Measurements from ENCODE around the gene LCN6. TPM values are rescaled to one million over a fixed set of nuclear protein-coding genes. Genes with fewer than 3 reads are reported as not detected.

LCN6 gene
- total and polyA plus RNA-seq, 2 of the 13 experiments (the other 11 are each of a cell fraction or from before 2014, with no cell fraction given), result not detected

- TF ChIP-seq CC2D1A (CRISPR knock-in tag; IDR thresholded peaks at IDR 0.05), result 0 out of 2 replicates have a peak, but pooled peaks have one; percentile 49
- TF ChIP-seq AGO2 (optimal IDR thresholded peaks at IDR 0.05; ENCODE audit: low read depth, low read length), result peak; percentile 85
- no peak for TF ChIP-seq GLMP (CRISPR knock-in tag; IDR thresholded peaks at IDR 0.05; ENCODE audit: borderline replicate concordance)
- peak; percentile 58; the same call in 1 of the 2 replicates for TF ChIP-seq SRY (CRISPR knock-in tag; IDR thresholded peaks at IDR 0.05)
- no peak for TF ChIP-seq ZNF512B (CRISPR knock-in tag; IDR thresholded peaks at IDR 0.05; ENCODE audit: borderline replicate concordance)
- TF ChIP-seq MXI1 (IDR thresholded peaks at IDR 0.05; ENCODE audit: borderline replicate concordance, low read depth, low read length), result no peak; the same call in 2 of the 3 replicates
- peak; percentile 65; the same call in 1 of the 2 replicates for TF ChIP-seq ZFX (CRISPR knock-in tag; IDR thresholded peaks at IDR 0.05; ENCODE audit: low read depth)
- TF ChIP-seq CENPT (CRISPR knock-in tag; IDR thresholded peaks at IDR 0.05; ENCODE audit: low read depth), result no peak
- TF ChIP-seq NONO (IDR thresholded peaks at IDR 0.05), result no peak
- TF ChIP-seq NONO (CRISPR knock-in tag; conservative IDR thresholded peaks at IDR 0.05), result peak; percentile 59
- TF ChIP-seq ZMYM2 (CRISPR knock-in tag; IDR thresholded peaks at IDR 0.05), result 0 out of 2 replicates have a peak, but pooled peaks have one; percentile 16
- TF ChIP-seq ZNF740 (CRISPR knock-in tag; IDR thresholded peaks at IDR 0.05), result no peak
- no peak for TF ChIP-seq SUZ12 (IDR thresholded peaks at IDR 0.05; ENCODE audit: low read depth, low read length)
- TF ChIP-seq AHDC1 (CRISPR knock-in tag; IDR thresholded peaks at IDR 0.05; ENCODE audit: borderline replicate concordance), result no peak
- 0 out of 2 replicates have a peak, but pooled peaks have one; percentile 38 for TF ChIP-seq TRAFD1 (CRISPR knock-in tag; IDR thresholded peaks at IDR 0.05; ENCODE audit: borderline replicate concordance)
- no peak for TF ChIP-seq NR2F6 (IDR thresholded peaks at IDR 0.05)
- peak; percentile 3; the same call in 1 of the 2 replicates for TF ChIP-seq NR2F6 (CRISPR knock-in tag; IDR thresholded peaks at IDR 0.05)
Observed at GRCh38 chr9:136791516-136792276, 43.4 kb upstream of the LCN6 start (continued).
